ENCODE measurements around the gene GGNBP2. TPM values are rescaled to one million over a fixed set of nuclear protein-coding genes. Genes with fewer than 3 reads are reported as not detected.

Gene GGNBP2
- polyA plus RNA-seq, 1 of the 3 experiments (the other 2 are of a cell fraction): 79.3 TPM

- H3F3A ChIP-seq (replicated peaks; ENCODE audit: insufficient read depth): no peaks in the 10 kb centered on the region
- peaks cover 61 to 87% of the 10 kb centered on the region in 2 experiments for H3K36me3 ChIP-seq (replicated peaks in 1 of 2; ENCODE audit: control insufficient read depth in 1 of 2, insufficient read depth in 2 of 2, low read length in 1 of 2)
- H3K79me2 ChIP-seq (ENCODE audit: insufficient read depth): peaks cover 10% of the 10 kb centered on the region
- no peak overlapping the region for H3K4me3 ChIP-seq (ENCODE audit: low read depth in 2 of 2, low read length in 1 of 2)
- WGBS (ENCODE audit: low lambda C conversion rate): 82% methylated on average over 2 of the region's 2 CpGs
- ChIA-PET POLR2A (interaction anchor here (1.6 kb wide), 1 partner anchor 11 kb away, joined by 4 read pairs; no protein-coding TSS in a partner anchor), CTCF (interaction anchor here (1.0 kb wide), 1 partner anchor 11 kb away, joined by 4 read pairs; the partner anchor contains the start of genes MYO19 and PIGW)
- no peaks in the 10 kb centered on the region for H4K20me1 ChIP-seq (ENCODE audit: insufficient read depth)
- no peaks in the 10 kb centered on the region for H3K9me2 ChIP-seq
- H2AFZ ChIP-seq (ENCODE audit: low read depth): no peak overlapping the region
- no peak overlapping the region for H3K9ac ChIP-seq
- H3K4me1 ChIP-seq (ENCODE audit: control insufficient read depth in 1 of 2, insufficient read depth in 2 of 2, low read depth in 1 of 2, low read length in 1 of 2): no peaks in the 10 kb centered on the region
- H3K4me2 ChIP-seq: no peak overlapping the region
- no peak for DNase-seq
- no peak overlapping the region for H3K27ac ChIP-seq (ENCODE audit: low read depth in 2 of 2, low read length in 1 of 2)
- no peaks in the 10 kb centered on the region for H3K27me3 ChIP-seq (ENCODE audit: insufficient read depth)
- no peaks in the 10 kb centered on the region for H3K9me3 ChIP-seq
- TF ChIP-seq FOSL2 (IDR thresholded peaks at IDR 0.05; ENCODE audit: borderline replicate concordance, low read depth) (no peak), TCF12 (IDR thresholded peaks at IDR 0.05) (no peak), EP300 (IDR thresholded peaks at IDR 0.05; ENCODE audit: borderline replicate concordance in 1 of 2, low read depth in 1 of 2, low read length in 1 of 2) (no peak), FOXM1 (IDR thresholded peaks at IDR 0.05; ENCODE audit: low read depth) (no peak)
These were observed 21.6 kb upstream of the GGNBP2 start for GRCh38 chr17:36523113-36523512.

GRCh38 chr17:36524428-36524876, 20.3 kb upstream of the GGNBP2 start:
- Histone ChIP-seq H3F3A (replicated peaks; ENCODE audit: insufficient read depth) (peaks cover 10% of the 10 kb centered on the region), H3K9me3 (no peaks in the 10 kb centered on the region), H3K27ac (ENCODE audit: low read depth in 2 of 2, low read length in 1 of 2) (no peak overlapping the region), H4K20me1 (ENCODE audit: insufficient read depth) (no peaks in the 10 kb centered on the region), H3K27me3 (ENCODE audit: insufficient read depth) (no peaks in the 10 kb centered on the region), H3K9ac (no peak overlapping the region), H3K79me2 (ENCODE audit: insufficient read depth) (peaks cover 10% of the 10 kb centered on the region), H3K4me3 (ENCODE audit: low read depth in 2 of 2, low read length in 1 of 2) (no peak overlapping the region), H3K36me3 (replicated peaks in 1 of 2; ENCODE audit: control insufficient read depth in 1 of 2, insufficient read depth in 2 of 2, low read length in 1 of 2) (peaks cover 57 to 78% of the 10 kb centered on the region in 2 experiments), H2AFZ (ENCODE audit: low read depth) (no peak overlapping the region), H3K4me1 (ENCODE audit: control insufficient read depth in 1 of 2, insufficient read depth in 2 of 2, low read depth in 1 of 2, low read length in 1 of 2) (no peaks in the 10 kb centered on the region), H3K9me2 (no peaks in the 10 kb centered on the region), H3K4me2 (no peak overlapping the region)
- TF ChIP-seq MEF2A (IDR thresholded peaks at IDR 0.05; ENCODE audit: borderline replicate concordance, low read depth) (no peak), ZBTB33 (IDR thresholded peaks at IDR 0.05; ENCODE audit: borderline replicate concordance, low read depth) (no peak), ELF1 (IDR thresholded peaks at IDR 0.05) (no peak), CHD2 (IDR thresholded peaks at IDR 0.05; ENCODE audit: low read length, partially characterized antibody) (no peak), SMC3 (IDR thresholded peaks at IDR 0.05; ENCODE audit: low read depth, low read length) (no peak), RCOR1 (IDR thresholded peaks at IDR 0.05; ENCODE audit: low read length) (no peak), GABPA (IDR thresholded peaks at IDR 0.05; ENCODE audit: low read depth) (no peak), NFIC (IDR thresholded peaks at IDR 0.05; ENCODE audit: borderline replicate concordance) (no peak), SIN3A (IDR thresholded peaks at IDR 0.05; ENCODE audit: borderline replicate concordance, low read depth, low read length) (no peak), CTCF (IDR thresholded peaks at IDR 0.05) (no peak)
- POLR2A ChIA-PET: interaction anchor here (0.6 to 1.6 kb wide), 2 partner anchors 9 to 33 kb away, joined by 3 to 4 read pairs; no protein-coding TSS in a partner anchor
- WGBS (ENCODE audit: low lambda C conversion rate): 92% methylated on average over 4 of the region's 4 CpGs
- CTCF ChIA-PET: interaction anchor here (0.8 to 1.3 kb wide), 3 partner anchors 10 to 41 kb away, joined by 3 to 8 read pairs (median 5); partner anchors contain the start of genes MYO19 and PIGW
- no peak for DNase-seq
